ENCODE measurements around the gene TMEM141. TPM values are rescaled to one million over a fixed set of nuclear protein-coding genes. Genes with fewer than 3 reads are reported as not detected.
A peak's percentile ranks its signal among the peaks of the same experiment; 100 is the strongest.
"Not testable (repeated sequence)": the region's sequence is repeated elsewhere in the genome, so short reads cannot be mapped to it uniquely, and the experiment has no call there.

Gene TMEM141
- total RNA-seq, 1 donor from 2014 or later: 66.7 TPM

DNA sequence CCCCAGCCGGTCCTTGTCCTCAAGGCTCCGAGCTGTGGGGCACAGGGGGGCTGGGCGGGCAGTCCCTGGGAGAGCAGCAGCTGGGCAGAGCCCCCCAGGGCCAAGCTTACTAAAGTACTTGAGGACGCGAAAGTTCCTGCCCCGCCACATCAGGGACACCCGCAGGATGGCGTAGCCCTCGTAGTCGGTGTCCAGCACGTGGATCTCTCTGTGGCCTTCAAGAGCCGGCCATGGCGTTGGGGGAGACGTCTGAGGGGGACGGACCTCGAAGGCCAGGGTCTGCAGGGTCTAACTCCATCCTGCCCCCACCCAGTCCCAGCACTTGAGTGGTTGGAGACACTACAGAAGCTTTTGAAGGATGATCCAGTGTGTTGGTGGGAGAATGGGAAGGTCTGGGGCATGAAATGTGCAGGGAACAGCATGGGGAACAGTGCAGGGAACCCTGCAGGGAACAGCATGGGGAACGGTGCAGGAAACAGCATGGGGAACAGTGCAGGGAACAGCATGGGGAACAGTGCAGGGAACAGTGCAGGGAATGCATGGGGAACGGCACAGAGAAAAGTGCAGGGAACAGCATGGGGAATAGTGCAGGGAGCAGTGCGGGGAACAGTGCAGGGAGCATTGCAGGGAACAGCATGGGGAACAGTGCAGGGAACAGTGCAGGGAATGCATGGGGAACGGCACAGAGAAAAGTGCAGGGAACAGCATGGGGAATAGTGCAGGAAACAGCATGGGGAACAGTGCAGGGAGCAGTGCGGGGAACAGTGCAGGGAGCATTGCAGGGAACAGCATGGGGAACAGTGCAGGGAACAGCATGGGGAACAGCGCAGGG lies 35.6 kb upstream of the TMEM141 start:
- not testable (repeated sequence) for DNase-seq (ENCODE audit: low read depth in 2 of 2)

DNA sequence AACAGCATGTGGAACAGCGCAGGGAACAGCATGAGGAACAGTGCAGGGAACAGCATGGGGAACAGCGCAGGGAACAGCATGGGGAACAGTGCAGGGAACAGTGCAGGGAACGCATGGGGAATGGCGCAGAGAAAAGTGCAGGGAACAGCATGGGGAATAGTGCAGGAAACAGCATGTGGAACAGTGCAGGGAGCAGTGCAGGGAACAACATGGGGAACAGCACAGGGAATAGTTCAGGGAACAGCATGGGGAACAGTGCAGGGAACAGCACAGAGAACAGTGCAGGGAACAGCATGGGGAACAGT lies 35.1 kb upstream of the TMEM141 start:
- no peak for DNase-seq (ENCODE audit: low read depth in 2 of 2)

DNA sequence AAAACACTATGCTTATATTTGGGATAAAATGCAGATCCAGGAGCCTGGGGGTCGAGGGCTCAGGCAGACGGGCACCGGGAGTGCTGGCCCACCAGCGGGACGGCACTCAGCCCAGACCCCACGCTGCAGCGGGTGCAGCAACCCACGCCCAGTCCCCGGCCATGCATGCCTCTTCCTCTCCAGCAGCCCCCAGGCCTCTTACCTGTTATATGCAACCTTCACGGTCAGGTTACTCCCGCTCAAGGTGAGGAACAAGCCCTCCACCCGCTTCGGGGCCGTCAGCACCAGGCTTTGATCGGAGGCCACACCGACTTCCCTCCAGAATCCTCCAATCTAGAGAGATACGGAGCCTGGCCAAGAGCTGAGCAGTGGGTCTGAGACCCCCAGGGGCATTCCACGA lies 34.3 kb upstream of the TMEM141 start:
- no peak for DNase-seq (ENCODE audit: low read depth in 2 of 2)

DNA sequence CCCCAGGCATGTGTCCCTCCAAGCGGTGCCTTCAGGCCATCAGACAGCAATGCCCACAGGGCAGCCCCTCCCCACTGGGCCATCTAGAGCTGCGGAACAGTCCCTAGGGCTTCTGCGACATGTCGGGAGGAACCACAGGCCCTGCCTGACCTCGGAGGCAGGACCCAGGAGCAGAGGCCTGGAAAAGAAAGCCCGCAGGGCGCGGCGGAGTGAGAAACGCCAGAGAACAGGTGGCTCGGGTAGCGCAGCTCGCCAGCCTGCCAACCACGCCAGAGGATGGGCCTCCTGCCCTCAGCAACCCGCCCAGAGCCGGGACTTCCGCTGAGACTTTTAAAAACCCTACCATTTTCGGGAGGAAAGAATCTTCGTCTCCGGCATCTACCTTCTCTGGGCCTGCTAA lies 33.8 kb upstream of the TMEM141 start:
- DNase-seq (ENCODE audit: low read depth in 2 of 2): no peak

DNA sequence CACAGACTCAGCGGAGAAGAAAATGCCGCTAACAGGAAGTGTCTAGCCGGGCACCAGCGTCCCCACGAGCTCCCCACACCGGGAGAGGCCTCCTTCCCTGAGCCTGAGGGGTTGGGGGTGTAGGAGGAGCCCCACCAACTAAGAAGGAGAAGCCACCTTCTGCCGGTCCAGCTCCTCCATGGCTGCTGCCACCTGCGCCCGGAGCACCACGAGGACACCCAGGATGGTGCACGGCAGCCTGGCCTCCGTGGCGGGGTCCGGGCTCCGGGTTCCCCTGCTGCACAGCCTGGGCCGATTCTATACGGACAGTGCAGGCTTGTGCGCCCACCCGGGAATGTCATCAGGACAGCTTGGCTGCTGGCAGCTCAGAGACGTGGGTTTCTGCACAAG lies 33.4 kb upstream of the TMEM141 start:
- DNase-seq (ENCODE audit: low read depth in 2 of 2): no peak

DNA sequence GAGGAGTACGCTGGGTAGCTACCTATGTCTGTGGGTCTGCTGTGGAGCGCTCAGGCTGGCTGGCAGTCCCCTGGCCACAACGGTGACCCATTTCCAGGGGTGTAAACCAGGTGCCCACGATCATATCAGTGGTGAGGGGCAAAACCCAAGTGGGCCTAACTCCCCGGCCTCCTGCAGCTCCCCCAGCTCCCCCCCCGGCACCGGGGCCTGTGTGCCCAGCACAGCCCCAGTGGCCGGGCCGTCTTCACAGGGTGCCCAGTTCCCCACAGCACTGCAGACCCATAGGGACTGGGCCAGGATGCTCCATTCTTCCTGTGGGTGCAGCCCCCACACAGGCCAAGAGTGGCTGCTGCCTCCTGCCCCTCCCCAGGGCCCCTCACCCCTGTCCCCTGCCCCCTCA lies 32.1 kb upstream of the TMEM141 start:
- DNase-seq (ENCODE audit: low read depth in 2 of 2): no peak

DNA sequence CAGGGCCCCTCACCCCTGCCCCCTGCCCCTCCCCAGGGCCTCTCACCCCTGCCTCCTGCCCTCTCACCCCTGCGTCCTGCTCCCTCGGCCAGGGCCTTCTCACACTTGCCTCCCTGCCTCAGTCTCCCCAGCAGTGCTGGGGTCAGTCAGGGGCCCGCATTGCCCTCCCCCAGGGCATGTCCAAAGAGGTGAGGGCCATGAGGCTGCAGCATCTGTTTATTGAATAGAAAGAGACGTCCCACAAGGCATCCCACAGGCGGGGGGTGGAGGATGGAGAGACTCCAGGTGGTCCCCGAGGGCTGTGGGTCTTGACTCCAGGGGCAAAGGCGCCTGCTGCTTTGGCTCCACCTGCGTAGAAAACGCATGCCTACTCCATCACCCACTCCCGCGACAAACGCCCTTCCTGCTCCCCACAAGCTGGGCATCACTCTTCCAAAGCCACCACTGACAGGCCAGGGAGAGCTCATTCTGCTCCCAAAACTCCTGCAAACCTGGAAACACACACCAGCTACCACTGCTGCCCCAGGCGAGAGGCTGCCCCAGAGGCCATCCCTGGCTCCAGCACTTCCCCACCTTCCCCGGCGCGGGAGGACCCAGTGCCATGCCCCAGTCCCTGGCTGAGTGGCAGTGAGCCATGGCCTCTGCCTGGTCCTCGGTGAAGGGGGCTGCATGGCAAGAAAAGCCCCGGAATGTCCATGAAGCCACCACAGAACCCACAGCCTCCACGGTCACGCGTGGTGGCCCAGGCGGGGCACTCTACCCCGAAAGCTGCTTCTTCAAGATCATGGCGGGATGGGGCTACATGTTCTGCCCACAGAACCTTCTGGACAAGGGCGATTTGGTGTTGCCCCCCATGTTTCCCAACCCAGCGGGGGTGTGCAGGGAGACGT lies 31.5 kb upstream of the TMEM141 start:
- DNase-seq (ENCODE audit: low read depth in 2 of 2): no peak

DNA sequence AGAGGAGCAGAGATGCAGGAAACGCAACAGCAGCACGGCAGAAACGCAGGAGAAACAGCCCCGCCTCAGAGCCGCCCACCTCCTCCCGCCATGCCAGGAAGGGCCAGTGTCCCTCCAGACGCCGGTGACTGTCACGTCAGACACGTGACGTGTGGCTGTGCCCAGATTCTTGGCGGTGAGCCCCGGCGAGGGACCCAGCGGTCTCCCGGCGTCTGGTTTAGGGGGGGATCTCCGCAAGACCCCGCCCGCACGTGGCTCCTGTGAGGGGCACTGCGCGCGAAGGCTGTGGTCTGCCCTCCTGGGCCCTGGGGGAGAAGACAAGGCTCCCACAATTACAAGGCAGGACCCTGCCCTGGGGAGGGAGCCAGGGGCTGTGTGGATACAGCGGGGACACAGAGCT lies 30.7 kb upstream of the TMEM141 start:
- DNase-seq (ENCODE audit: low read depth in 2 of 2): no peak

DNA sequence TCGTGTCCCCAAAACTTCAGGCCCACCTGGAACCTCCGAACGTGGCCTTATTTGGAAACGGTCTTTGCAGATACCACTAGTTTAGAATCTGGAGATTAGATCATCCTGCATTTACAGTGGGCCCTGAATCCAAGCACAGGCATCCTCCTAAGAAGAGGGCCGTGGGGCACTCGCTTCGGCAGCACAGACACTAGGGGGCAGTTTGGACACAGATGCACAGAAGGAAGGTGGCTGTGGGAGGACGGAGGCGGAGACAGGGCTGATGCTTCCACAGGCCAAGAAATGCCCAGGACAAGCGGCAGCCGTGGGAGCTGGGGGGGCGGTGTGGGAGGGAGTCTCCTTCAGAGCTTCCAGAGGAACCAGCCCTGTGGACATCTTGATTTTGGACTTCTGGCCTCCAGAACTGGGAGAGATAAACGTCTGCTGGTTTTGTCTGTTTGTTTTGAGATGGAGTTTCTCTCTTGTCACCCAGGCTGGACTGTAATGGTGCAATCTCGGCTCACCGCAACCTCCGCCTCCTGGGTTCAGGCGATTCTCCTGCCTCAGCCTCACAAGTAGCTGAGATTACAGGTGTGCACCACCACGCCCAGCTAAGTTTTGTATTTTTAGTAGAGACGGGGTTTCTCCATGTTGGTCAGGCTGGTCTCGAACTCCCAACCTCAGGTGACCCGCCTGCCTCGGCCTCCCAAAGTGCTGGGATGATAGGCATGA lies 30.2 kb upstream of the TMEM141 start:
- DNase-seq (ENCODE audit: low read depth in 2 of 2): peak; percentile 62 to 67

DNA sequence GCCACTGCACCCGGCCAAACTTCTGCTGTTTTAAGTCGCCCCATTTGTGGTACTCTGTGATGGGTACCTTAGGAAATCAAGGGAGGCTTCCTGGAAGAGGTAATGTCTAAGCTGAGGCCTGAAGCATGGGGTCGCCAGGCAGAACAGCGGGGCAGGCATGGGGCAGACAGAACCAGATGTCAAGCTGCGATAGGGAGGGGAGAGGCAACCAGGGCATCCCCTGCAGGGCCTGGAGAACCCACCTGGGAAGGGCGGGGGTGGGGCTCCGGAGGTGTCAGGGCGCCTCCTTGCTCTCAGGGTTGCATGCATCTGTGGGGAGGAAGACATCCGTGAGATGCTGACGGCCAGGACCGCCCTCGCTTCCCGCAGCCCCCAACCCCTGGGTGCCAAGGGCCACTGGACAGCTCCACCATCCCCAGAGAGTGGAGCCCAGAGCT lies 29.6 kb upstream of the TMEM141 start:
- DNase-seq (ENCODE audit: low read depth in 2 of 2): no peak

DNA sequence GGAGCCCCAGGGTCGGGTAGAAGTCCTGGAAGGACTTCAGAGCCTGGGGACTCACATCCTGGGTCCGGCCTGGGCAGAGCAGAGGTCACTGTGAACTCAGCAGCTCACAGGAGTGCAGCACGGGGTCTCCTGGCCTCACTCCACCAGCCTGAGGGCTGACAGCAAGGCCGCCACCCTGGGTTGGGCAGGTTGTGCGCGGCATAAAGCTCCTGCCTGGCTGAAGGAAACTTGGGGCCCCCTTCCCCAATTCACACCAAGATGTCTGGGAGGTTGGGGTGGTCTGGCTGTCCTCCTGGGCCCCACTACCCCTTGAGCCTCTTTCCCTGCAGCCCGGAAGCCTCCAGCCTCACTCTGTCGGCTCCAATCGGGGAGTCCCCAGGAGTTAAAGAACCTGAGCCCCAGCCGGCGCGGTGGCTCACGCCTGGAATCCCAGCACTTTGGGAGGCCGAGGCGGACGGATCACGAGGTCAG lies 28.9 kb upstream of the TMEM141 start:
- DNase-seq (ENCODE audit: low read depth in 2 of 2): no peak

DNA sequence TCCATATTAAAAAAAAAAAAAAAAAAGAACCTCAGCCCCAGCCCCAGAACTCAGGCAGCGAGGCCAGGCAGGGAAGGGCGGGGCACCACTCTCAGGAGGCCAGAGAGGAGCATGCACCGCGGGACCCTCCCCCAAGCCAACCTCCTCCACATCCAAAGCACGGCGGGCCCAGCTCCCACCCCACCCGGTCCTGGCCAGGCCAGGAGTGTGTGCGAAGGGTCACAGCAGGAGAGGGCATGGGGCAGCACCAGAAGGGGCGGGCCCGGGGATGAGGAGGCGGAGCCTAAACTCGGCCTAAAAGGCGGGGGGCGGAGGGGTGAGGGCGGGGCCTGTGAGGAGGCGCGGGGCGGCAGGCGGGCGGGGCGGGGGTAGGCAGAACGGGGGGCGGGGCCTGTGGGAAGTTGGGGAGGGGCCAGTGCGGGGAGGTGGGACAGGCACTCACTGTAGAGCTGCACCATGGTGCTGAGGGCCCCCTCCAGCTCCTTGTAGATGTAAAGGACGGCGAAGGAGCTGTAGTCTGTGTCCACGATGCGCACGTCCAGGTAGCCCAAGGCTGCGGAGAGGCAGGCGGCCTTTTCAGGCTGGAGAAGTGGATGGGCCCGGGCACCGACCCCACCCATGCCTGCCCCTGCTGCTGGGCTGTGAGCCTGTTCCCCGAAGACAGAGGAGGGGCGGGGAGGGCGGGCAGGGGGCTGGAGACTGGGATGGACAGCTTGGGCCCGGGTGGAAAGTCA lies 28.1 kb upstream of the TMEM141 start:
- DNase-seq (ENCODE audit: low read depth in 2 of 2): peak in 1 of 2 donors; percentile 56

DNA sequence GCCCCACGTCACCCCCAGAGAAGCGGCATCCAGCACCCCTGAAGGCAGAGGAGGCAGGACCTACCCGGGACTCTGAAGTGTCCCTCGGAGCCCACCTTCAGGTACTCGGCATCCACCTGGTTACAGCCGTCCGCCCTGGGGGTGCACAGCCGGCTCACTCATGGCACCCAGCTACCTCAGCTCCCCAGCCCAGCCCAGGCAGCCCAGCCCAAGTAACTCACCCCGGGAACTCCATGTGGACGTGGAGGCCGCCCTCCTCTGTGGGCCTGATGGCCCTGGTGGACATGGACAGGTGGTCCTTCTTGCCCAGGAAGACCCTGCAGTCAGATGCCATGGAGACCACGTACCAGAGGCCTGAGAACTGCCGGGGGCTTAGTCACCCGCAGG lies 27.5 kb upstream of the TMEM141 start:
- no peak for DNase-seq (ENCODE audit: low read depth in 2 of 2)

DNA sequence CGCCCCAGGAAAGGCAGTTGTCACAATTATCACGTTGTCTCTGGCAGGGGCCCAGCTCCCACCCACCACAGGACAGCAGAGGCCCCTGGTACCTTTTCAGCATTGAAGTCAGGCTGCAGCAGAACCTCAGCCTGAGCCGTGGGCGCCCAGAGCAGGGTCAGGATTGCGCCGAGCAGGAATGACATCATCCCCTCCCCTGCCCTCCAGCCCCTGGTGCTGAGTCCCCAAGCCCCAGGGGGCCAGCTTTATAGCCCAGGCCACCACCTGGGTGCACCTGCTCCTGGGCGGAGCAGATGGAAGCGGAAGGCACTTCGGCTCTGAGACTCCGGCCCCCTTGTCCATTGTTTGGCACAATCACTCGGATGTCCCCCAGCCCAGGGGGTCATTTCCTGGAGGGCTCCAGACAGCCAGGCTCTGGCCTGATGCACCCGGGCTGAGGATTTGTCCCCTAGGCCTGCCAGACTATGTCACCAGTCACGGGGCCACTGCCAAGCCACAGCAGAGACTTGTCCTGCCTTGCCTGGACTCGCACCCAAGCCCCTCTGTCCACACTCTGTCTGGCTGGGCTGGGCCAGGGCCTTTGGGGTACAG lies 26.7 kb upstream of the TMEM141 start, which contains the start of gene LCN15:
Gene LCN15 (minus strand): TSS at position 218 of the 591 bp plus-strand sequence. CDS start 30 bp downstream, at position 188.
- no peak for DNase-seq (ENCODE audit: low read depth in 2 of 2)

DNA sequence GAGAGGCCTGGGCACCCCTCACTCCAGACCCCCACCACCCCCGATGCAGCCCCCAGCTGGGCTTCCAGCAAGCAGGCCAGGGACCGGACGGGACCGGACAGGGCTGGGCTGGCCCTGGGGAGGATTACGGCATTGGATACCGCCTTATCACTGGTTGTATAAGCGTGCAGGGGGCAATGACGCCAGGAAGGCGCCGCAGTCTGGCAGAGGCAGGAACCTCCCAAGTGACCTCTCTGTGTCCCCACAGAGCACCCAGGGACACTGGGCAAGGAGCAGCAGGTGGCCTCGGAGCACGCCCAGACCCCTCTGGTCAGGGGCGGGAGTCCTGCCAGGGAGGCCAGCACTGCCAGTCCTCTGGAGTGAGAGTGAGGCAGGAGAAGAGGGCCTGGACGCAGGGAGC lies 26.1 kb upstream of the TMEM141 start:
- DNase-seq (ENCODE audit: low read depth in 2 of 2): no peak

DNA sequence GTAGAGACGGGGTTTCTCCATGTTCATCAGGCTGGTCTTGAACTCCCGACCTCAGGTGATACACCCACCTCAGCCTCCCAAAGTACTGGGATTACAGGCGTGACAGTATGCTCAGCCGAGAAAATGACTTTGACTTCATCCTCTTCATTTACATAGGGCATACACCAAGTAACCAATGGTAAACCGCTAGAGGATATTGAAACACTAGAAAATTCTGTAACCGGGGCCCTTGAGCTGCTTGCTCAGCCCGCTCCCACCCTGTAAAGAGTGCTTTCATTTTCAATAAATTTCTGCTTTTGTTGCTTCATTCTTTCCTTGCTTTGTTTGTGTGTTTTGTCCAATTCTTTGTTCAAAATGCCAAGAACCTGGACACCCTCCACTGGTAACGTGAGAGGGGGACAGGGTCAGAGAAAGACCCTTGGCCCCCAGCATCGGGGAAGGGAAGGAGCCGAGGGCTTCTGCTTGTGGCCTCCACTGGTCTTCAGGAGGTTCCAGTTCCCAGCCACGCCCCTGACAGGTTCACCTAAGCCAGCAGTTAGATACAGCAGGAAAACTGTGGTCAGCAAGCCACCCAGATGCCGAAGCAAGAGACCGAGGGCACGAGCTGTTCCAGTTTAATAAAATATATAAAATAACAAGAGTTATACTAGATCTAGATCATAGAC lies 25.3 kb upstream of the TMEM141 start:
- DNase-seq (ENCODE audit: low read depth in 2 of 2): not testable (repeated sequence)

DNA sequence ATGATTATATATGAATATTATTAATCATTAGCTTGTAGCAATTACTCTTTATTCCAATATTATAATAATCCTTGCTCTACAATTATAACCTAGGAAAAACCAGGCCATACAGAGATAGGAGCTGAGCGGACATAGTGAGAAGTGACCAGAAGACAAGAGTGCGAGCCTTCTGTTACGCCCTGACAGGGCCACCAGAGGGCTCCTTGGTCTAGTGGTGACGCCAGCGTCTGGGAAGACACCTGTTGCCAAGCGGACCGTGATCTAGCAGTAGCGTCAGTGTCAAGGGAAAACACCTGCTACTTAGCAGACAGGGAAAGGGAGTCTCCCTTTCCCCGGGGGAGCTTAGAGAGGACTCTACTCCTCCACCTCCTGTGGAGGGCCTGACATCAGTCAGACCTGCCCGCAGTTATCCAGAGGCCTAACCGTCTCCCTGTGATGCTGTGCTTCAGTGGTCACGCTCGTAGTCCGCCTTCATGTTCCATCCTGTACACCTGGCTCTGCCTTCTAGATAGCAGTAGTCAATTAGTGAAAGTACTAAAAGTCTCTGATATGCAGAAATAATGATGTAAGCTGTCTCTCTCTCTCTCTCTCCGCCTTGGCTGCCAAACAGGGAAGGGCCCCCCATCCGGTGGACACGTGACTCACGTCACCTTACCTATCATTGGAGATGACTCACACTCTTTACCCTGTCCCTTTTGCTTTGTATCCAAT lies 24.6 kb upstream of the TMEM141 start:
- peak in 1 of 2 donors; percentile 68 for DNase-seq (ENCODE audit: low read depth in 2 of 2)

DNA sequence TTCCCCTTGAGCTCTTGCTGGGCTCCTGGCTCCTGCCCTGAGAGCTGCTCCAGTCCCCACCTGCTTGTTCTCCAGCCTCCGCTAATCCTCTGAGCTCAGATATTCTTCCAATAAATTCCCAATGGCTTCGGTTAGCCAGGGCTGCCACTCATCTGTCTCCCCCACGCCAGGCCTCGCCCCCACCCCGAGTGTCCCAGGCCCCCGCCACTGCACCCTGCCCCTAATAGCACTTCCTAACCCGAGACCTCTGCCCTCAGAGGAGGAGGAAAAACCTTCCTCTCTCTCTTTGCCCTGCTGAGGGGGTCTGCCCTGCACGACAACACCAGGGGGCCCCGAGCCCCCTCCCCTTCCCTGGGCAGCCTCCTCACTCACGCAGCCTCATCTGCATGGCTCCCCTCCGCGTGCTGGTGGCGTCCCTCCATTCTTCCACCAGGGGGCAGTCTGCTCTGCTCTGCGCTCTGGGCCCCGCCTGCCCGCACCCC lies 21.4 kb upstream of the TMEM141 start:
- DNase-seq (ENCODE audit: low read depth in 2 of 2): peak; percentile 27 to 52

DNA sequence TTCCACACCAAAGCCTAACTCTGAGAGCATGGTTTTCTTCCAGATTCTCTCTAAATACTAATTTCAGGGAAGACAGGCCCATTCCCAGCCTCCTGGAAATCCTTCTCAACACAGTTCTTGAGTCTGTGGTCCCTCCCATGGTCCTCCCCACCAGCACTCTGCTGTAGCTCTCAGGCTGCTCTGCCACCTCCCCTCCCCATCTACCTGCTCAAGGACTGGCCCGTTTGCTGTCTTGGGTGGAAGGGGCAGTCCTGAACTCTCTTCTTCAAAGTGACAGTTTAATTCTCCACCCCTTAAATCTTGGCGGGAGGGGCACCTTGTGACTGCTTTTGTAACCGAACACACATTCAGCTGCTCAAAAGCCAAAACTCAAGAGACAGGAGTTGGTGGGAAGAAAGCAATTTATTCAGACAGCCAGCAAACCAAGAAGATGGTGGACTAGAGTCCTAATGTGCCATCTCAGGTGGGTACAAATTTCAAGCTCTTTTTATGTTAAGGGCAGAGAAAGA lies 19.2 kb upstream of the TMEM141 start:
- no peak for DNase-seq (ENCODE audit: low read depth in 2 of 2)

Measured in lung microvascular endothelial cell (primary cell).